ENCODE results near the gene SHB.
A peak's percentile ranks its signal among the peaks of the same experiment; 100 is the strongest.

The SHB gene

DNA sequence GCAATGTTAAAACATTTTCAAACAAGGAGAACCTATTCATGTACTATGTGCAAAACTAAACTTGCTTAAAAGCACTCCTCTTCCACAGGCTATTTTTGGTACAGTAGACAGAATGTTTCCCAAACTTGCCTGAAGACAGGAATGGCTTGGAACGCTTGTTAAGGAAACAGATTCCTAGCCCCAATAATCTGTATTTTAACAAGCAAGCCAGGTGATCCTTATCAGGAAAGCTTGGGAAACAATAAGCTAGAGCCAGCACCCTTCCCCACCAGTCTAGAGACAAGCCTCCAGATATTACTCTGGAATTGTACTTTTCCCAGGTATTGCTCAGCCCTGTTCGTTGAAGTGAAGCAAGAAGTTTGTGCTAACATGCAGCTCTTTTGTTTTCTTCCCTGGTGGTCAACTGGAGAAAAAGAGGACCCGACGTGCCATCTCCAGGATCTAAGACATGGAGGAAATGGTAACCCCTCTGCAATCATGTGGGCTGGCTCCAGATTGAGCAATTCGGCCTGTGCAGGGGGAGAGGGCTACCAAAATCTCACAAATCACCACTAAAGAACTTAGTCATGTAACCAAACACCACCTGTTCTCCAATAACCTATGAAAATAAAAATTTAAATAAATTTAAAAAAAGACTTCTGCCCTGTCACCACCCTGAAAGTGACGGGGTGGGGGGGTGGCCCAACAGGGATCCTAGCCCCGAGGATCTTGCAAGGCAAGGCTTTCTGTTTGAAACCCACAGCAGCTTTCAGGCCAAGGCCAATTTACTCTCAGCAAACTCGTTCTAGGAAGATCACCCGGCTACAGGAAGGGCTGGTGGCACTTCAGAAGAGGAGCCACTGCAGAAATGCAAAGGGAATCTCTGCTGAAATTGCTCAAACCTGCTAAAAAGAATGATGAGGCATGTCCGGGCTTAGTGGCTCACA lies 48.6 kb downstream of the SHB start:
- no peak for DNase-seq

DNA sequence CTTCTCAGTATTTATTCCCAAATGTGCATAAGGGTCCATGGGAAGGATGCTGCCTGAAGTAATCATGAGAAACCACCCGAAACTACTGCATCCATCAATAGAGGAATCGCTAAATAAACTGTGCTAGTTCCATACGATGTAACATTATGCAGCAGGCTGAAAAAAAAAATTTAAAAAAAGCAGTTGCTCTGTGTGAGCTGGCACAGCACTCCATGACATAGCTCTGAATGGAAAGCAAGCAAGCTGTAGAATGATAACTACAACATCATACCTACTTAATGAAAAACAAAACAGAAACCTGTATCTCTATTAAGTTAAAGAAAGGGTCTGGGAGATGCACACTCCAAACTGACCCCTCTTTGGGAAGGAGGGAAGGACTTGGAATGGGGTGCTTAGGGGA lies 49.3 kb downstream of the SHB start:
- no peak for DNase-seq

DNA sequence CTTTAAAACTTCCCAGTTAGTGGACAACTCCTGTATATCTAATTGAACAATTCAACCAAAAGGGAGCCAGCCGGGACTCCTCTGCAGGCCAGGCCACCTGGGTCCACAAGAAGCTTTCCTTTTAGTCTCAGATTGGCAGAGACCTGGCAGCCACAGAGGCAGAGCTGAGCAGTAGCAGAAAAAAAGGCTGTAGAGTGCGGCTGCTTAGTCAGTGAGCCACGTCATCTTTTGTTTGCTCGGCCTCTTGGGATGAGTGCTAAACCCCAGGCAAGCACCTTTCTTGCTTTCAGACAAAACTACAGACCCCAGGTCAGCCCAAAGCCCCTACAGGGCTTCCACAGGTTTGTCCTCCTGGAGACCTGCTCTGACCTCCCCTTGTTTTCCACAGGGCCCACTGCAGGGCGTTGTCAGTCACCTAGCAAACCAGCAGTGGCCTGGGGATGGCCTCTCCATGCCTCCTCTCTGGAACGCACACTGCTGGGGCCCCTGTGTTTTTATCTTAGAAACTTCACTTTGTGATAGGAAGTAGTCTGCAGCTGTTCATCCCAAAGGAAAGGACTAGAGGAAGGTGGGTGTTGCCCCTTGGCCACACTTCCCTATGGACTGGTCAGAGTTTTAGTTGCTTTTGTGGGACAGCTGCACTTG lies 49.9 kb downstream of the SHB start:
- DNase-seq = peak; percentile 81

DNA sequence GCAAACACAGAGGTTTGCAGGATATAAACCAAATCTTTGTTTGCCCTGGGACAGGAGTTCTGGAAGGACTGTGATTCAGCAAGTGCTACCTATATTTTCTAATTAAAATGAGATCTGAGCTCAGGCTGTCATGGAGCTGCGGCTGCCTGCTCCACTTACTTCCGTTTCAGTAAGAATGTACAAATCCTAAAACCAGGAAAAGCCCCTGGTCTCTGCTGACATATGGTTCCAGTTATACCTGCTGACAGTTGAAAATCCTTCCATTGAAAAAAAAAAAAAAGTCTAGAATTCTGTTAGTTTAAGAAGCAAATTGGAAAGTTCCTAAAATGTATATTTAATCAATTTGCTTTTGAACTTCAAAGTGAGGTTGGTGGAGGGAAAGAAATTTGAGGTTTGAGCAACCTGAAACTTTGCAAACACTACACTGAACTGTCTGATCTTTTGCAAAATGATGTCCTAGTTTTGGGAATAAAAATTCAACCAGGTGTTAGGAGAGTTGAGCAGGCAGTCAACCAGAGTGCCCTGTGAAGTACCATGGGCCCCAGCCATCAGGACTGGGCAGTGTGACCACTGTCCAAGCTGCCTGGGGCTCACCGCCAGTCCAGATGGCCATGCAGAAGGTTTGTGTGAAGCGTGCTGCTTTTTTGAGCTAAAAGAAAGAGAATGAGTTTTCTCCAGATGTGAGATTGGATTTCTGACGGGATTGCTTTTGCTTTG lies 50.6 kb downstream of the SHB start:
- no peak for DNase-seq

DNA sequence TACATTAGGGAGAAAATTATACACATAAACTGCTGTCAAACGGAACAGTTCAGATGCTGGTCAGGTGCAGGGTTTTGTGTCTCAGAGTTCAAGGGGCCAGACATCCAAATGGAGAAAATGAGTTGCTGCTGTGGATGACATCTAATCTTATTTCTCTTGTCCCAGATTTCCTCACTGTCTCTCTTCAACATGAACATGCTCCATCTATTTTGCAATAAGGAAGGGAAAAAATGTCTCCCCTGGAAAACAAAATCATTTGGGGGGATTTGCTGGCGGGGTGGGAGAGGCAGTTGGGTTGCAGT lies 51.2 kb downstream of the SHB start:
- no peak for DNase-seq

DNA sequence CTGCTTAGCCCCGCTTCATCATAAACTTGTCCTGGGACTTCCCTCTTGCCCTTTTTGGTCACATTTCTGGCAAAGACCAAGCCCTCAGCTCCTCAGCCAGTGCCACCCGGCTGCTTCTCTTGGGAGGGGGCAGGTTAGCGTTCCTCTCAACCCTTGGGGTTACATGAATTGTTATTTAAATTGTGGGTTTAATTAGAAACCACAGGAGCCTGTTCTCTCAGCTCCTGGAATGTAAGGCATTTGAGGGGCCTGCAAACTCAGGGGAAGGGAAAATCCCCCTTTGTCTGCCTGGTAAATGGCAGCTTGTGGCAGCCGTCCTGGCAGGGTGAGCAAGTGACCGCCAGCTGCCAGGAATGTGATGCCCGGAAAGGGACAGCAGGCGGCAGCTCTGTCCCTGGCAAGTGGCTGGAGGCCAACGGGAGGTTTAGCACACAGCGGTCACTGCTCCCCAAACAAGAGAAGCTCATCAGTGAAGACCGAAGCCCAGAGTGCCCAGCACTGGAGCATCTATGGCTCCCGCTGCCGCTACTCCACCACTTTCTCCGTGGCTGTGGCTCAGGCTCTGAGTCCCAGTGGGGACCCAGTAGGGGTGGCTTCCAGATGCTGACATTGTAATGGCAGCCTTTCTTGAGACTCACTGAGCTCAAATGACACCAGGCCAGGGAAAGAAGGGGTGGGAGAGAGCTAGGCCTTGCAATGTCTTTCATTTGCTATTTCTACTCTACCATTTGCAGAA lies 51.7 kb downstream of the SHB start:
- DNase-seq = no peak

DNA sequence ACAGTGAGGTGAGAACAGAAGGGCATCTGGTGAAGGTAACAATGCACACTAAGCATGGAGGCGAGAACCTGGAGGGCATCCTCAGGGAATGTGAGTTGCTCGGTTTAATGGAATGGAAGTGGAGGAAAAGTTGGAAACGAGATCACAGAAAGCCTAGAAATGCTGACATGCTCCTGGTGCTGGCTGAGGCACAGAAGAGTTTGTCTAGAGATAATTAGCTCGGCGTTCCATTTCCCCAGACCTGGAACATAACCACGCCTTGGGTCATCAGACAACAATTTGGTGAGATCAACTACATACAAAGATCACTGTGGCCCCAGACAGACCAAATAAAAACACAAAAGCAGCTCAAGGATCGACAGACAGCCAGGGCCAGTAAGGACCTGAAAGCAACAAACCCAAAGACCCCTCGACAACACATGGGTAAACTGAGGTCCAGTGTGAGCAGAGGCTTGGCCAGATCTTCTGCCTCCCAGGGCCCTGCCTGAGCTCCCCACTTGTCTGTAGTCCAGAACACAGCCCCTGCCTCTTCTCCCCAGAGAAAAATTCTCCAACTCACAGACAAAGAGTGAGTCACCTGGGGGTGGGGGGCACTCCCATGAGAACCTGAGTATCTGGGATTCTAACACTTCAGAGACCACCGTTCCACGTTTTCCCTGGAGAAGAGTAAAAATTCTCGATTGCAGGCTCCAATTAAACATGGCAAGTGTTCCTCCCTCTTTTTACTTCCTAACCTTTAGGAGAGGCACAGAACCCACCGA lies 52.5 kb downstream of the SHB start:
- DNase-seq = no peak

DNA sequence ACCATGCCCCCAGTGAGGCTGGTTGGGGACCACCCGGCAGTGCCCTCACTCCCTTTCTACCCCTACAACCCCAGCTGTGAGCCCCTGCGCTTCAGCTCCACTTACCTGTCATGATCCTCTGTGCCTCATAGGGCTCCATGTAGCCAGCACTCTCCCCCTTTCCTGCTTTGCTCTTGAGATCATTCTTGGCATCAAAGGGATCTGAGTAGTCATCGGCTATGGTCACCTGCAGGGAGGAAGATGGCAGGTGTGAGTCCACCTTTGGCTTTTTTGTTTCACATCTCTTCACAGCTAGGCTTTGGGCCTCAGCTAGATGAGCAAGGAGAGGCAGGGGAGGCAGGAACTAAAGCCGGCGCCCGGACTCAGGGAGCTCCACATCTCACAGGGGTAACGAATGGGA lies 53.1 kb downstream of the SHB start:
- no peak for DNase-seq

DNA sequence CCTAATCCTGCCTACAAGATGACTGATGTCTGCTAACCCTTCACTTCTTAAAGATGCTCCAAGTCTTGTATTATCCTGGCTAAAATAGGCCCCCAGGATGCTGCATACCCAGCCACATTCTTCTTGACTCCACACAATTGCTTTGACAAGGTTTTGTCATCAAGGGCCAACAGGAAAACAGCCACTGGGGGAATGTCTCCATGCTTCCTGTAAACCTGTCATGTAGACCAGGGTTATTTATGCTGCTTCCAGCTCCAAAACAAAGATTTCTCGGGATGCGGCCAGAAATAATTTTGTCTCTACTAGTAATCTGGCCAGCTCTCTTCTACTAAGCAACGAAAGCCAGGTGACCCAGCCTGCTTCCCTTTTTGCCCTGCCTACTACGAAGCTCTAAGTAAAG lies 53.8 kb downstream of the SHB start:
- no peak for DNase-seq

DNA sequence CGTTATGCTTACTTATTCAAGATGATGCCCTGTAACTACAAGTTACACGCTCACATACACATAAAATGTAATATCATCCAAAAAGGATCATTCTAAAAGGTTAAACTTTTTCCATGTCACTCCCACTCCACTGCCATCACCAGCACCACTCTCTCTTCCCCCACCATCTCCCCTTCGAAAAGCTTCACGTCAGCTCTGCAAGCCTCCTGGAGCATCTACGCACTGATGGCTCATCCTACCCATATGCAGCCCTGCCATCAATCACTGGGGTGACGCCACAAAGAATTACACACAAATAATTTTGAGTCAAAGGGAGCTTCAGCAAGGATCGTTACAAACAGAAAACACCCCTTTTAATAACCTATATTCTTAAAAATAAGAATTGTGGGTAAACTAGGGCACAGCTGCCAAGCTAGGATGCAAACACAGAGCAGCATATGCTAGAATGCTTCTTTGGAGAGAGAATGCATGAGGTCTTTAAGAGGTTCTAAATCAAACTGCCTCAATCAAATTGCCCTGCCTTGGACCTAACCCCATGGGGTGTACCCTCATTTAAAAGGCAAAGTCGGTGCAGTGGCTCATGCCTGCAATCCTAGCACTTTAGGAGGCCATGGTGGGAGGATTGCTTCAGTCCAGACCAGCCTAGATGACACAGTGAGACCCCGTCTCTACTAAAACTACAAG lies 56.1 kb downstream of the SHB start:
- DNase-seq = no peak

DNA sequence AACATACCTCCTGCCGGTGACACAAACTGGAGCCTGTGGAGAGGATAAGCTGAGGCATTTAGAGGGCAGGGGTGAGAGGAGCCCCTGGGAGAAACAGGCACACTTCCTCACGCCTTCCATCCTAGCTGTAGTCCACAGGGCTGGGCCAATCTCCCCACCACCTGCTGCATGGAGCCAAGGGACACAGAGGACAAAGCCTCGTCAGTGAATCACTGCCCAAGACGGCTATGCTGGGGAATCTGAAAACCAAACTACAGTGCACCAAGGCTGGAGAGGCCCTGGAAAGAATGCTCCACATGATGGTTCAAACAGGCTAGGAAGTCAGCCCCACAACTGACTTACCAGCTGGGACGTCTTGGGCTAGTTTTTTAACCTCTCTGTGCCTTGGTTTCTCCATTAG lies 57.0 kb downstream of the SHB start:
- no peak for DNase-seq

DNA sequence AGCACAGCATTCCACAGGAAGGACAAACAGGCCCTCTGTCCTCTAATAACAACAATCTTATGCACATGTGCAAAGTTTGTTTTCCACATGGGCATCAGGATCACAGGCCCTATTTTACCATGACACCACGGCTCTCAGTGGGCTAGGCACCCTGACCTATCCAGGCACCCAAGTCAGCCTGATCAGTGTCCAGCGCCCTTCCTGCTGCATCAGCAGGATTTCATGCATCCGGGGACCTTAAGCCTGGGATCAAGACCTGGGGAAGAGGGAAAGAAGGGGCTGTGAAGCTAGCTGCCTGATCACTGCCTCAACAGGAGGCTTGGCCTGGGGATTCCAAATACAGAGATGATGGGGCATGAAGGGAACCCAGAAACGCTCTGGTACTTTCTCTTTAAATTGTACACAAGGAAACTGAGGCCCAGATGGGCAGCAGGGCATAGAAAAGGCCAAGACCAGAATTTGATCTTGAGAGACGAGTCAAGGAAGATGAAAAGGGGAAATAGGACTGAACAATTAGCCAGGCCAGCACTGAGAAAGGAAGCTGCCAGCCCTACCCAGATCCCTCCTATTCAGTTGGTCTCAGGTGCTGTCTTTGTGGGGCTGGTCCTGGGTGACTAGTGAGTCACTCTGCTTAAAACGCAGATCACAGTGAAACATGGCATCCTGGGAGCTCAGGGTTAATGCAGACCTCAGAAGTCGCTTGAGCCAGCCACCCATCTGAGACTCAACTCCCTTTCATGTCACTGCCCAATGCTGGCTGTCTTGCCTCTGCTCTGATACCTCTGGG lies 57.9 kb downstream of the SHB start:
- DNase-seq = no peak

DNA sequence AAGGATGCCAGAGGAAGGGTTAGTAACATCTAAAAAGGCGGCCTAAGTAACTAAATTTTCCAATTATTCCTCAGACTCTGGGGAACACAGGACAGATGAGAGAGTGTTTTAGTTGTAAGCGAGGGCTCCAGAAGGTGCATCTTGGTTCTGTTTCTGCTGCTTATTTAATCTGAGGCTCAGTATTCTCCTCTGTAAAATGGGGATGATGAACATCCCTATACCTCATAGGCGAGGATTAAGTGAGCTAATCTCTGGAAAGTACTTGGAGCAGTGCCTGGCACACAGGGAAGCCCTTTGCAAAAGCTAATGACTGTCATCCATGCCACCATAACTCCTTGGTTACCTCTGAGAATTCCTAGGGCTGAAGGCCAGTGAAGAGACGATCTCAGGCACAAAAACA lies 59.0 kb downstream of the SHB start:
- DNase-seq = no peak

DNA sequence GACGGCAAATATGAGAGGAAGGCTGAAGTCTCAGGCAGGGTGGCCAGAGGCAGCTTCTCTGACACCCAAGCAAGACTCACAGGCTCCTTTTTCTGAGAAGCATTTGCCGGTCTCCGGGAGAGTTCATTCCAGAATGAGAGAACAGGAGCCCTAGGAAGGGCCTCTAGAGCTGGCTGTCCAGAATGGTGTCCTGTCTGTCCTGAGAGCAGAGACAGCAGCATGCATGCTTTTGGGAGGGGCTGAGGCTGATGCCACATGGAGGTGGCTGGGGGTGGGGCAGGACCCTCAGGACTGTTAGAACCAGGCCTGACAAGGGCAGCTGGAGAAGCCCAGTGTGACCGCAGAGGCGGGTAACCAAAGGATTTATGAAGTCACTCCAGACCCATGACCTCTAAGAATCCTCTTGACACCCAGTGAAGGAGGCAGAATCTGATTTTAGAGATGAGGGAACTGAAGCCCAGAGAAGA lies 60.0 kb downstream of the SHB start:
- DNase-seq = no peak

DNA sequence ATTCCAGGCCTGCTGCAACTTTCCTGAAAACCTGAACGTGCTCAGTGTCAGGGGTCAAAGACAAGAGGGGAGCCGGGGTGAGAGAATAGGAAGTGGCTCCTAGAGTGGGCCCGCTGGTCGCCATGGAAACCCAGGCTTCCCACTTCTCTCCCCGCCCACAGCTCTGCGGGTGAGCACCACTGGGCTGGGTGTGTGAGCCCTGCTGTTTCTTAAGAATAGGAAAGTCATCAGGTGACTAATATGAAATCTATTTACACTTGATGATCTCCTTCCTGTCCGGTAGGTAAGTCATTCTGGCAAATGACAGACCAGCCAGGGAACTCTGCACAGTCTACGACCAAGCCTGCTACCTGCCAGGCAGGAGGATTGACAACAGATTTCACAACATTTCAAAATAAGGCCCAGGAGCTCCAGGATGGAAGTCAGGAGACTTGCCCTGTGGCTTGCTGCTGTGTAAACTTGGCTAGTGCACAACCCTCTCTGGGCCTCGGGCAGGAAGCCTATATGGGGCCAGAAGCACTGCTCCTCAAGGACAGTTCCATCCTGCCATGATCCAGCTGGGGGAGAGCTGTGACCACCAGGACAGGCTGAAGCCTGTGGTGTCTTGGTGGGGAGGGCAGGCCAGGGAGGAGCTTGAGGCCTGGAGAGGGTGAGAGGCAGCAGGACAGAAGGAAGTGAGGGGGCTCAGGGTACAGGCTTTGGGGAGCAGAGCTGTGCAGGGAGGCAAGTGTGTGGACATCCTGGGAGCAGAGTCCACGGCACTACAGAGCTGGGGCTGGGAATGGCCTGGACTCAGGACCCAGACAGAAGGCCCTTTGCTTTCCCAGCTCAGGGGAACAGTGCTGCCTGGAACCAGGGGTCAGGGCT lies 60.6 kb downstream of the SHB start:
- DNase-seq = no peak

DNA sequence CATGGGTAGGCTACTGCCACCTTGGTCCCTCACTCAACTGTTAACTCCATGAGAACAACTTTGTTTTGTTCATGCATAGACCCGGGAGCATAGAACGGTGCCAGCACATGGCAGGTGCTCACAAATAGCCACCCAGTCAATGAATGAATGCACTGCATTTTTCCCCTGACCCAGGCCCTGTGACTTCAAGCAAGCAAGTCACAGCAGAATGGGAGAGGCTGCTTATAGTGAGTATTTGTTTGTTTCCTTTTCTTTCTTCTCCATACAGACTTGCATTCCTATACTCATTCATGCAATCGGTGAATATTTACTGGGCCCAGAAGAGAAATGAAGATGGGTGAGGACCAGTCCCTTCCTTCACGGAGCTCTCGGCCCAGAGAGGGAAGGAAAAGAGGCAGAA lies 62.0 kb downstream of the SHB start:
- no peak for DNase-seq

DNA sequence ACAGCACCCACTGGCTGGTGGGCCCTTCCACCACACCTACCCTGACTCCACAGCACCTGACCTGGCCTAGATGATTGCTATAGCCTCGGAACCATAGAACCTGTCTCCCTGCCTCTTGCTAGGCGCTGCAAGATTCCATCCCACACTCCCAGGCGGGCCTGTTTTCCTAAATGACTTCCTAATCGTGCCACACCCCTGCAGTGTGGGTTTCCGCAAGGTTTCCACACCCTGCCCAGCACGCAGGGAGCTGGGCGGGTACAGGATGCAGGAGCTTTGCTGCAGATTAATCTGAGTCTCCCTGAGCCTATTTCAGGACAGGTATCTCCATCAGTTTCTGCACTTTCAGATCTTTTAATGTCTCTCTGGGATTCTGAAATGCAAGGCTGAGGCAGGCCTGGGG lies 62.9 kb downstream of the SHB start:
- no peak for DNase-seq

DNA sequence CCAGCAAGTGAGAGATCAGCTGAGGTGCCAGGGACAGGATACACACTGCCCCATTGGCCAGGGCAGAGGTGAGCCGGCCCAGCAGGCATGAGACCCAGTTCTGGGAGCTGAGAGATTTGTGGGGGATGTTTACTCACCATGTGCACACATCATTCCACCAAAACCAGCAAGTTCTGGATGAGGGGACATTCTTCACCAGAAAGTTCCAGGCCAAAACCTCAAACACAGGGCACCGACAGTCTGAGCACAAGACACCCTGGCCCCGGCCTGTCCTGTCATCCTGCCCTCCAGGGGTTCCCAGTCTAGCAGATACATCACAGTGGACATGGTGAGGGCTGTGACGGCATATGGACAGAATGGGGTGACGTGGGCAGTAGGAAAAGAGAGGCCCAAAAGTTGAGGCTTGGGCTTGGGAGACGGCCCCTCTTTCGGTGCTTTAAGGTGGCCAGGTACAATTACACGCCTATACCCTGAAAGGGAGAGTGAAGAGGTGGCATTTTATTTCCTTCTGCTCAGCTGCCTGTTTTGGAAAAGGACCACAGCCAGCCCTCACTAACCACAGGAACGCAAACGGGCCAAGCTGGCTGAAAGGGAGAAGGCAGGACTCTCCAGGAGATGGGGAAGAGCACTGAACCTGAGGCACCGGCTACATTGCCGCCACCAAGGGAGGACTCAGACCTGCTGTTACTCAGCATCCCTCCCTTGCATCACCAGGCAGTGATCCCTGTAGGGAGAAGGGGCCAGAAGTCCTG lies 64.0 kb downstream of the SHB start:
- DNase-seq = no peak

Data from NCI-H2029 treated with DMSO at 0.1 percent for 48 hours (cell line).